NCI-H82 treated with DMSO at 0.1 percent for 48 hours (cell line): ENCODE data around the gene NOX5.
"Not testable (repeated sequence)": the region's sequence is repeated elsewhere in the genome, so short reads cannot be mapped to it uniquely, and the experiment has no call there.

Experiments used
- DNase-seq: peaks from one replicate; lab custom pipeline; 2025; ENCODE audit not compliant: unreplicated experiment; lab: John Stamatoyannopoulos, UW

Gene NOX5

DNA sequence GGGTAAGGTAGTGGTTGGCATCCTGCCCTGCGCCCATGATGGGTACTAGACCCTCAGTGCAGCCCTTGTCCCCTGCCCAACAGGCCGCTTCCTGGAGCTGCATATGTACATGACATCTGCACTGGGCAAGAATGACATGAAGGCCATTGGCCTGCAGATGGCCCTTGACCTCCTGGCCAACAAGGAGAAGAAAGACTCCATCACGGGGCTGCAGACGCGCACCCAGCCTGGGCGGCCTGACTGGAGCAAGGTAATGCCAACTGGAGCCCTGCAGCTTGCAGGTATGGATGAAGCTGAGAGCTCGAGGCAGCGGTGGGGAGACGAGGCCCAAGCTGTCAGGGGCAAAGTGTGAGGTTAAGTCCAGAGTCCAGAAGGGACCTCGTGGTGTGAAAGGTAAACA is 40.8 kb downstream of the NOX5 start:
- DNase-seq: no peak

DNA sequence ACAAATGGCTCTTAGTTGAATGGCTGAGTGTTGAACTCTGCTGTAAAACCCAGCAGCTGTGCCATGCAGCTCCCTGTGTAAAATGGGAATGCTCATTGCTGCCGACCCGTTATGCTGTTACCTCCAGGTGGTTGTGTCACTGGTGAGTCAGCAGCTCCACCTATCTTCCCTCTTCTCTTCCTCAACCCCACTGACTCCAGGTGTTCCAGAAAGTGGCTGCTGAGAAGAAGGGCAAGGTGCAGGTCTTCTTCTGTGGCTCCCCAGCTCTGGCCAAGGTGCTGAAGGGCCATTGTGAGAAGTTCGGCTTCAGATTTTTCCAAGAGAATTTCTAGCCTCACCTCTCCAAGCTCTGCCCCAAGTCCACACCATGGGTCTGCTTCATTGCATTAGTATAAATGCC is 41.9 kb downstream of the NOX5 start:
- no peak for DNase-seq

DNA sequence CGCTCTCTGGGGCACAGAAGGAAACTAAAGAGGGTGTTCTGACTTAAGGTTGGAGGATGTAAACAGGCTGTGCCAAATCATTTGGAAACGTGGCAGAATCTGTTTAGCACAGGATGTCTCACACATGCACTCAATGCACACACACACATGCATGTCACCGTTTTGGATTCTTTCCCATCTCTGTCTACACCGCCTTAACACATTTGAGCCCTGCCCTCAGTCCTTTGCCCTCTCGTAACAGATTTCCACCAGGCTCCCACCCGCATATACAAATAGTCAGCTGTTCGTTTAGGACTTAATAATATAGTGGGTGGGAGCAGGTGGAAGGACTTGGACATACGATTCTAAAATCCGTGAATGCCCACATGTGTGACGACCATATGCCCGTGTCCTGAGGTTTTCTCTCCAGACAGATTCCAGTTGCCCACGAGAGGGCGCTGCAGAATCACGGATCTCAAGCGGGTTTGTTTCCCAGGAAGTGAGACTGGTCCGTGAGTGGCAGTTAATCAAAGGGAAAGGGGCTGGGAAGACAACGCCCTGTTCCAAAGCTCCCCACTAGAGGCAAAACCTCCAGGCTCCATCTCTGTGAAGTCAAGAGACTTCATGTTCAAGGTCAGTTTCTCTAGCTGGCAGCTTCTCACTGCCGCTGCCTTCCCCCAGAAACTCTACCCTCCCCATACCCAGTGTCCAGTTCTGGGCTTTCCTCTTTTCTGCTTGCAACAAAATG is 44.5 kb downstream of the NOX5 start:
- DNase-seq: peak; percentile 78

DNA sequence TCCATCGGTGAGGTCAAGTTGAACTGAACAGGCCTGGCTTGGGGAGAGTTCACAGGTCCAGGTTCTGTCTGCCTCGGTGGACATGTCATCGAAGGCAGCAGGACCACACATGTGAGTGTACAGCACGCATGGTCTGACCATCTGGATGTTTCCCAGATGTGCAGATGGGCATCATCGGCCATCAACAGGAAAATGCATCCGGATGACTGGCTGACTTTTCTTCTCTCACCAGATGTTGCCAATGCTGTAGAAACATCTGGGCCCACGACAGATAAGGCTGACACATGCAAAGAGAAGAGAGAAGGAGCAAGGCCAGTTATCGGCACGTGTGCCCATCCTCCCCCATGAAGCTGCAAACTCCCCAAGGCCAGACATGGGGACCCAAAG is 45.1 kb downstream of the NOX5 start:
- no peak for DNase-seq

DNA sequence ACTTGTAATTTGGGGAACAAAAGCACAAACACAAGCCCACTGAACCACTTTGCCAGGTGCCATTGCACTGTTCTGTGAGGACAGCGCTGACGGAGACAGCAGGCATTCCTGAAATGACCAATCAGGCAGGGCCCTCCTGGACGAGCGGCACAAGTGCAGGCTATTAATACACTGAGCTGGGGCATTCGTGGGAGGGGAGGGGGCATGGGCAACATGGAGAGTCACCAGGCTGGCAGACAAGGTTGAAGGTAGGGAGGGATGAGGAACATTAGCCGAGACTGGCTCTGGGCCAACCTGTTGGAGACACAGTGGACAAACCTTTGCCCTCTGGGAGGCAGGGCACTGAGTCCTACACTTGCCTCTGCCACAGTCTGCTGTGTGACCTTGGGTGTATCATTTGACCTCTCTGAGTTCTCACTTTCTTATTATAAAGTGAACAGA is 45.6 kb downstream of the NOX5 start:
- no peak for DNase-seq

- no peak for DNase-seq
These were observed 46.2 kb downstream of the NOX5 start for GRCh38 chr15:69060744-69061143.

- DNase-seq: no peak
These were observed 46.9 kb downstream of the NOX5 start for GRCh38 chr15:69061414-69061842.

DNA sequence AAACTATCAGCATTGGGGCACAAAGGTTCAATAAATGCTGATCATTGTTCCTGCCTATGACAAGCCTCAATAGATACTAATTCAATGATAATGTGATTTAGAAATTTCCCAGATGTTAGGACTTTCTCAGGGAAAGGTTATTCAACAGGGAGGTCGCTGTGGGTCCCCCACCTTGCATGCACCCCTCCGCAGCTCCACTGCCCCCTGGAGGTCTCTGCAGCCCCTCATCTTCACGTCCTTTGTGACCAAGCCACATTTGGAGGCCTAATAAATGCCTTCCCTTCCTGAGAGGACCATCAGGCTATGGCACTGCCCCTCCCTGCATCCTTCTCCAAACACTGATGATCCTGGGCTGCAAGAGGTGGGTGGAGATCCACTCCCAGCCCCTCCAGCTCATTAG is 50.2 kb downstream of the NOX5 start:
- no peak for DNase-seq

DNA sequence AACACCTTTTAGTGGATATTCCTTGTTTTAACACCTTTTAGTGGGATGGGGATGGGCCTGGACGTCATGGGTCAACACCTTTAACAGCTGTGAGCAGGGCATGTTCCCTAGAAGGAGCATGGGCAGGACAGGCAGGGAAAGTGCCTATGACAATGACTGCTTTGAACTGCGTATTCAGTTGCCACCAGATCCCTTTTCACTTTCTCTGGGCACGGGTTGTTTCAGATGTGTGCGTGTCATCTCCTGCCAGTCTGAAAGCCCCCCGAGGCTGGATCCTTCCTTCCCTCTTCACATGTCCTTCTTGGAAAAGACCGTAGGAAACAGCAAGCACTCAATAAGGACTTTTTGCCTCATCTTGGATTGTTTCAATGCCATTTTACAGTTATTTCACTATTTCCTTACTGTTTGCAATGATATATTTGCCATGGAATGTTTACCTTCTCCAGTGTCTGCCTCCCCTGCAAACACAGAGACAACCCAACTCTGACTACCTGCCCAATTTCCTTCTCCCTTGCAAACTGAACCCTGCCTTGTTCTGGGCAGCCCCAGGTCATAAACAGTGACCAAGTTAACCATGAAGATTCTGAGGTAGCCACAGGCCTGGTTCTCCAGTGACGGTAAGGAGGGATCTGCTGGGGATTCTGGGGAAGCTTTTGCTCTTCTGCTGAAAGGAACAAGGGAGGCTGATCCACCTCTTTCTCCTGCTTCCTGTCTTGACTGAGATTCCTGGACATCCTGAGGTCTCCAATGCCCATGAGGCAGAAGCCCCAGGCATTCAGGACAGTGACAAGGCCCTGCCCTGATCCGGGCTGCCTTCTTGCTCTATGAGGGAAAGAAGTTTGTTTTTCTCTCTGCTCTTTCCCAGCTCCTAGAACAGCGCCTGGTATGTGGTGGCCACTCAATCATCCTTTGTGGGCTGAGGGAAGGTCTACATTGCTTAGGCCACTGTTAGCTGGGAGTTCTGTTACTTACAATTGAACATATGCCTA is 51.8 kb downstream of the NOX5 start:
- no peak for DNase-seq

GRCh38 chr15:69067296-69067695 is 52.8 kb downstream of the NOX5 start:
- DNase-seq: peak; percentile 21

DNA sequence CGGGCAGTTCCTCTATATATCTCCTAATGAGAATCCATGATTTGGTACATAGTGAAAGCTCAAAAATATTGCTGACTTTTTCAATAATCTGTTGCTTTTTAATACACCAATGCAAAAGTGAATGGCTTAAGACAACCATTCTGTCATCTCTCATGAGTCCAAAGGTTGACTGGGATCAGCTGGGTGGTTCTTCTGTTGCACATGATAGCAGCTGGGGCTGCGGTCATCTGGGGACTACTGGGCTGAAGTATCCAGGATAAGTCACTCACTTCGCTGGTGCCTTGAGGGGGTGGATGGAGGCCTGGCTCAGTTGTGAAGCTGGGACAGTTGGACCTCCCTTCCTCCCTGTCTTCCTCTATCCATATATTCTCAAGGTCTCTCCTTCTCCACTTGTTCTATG is 53.7 kb downstream of the NOX5 start:
- DNase-seq: no peak

DNA sequence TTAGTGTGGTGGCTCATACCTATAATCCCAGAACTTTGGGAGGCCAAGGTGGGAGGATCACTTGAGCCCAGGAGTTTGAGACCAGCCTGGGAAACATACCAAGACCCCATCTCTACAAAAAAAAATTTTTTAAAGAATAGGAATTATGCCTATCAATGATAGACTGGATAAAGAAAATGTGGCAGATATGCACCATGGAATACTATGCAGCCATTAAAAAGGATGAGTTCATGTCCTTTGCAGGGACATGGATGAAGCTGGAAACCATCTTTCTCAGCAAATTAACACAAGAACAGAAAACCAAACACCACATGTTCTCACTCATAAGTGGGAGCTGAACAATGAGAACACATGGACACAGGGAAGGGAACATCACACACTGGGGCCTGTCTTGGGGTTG is 54.8 kb downstream of the NOX5 start:
- not testable (repeated sequence) for DNase-seq

DNA sequence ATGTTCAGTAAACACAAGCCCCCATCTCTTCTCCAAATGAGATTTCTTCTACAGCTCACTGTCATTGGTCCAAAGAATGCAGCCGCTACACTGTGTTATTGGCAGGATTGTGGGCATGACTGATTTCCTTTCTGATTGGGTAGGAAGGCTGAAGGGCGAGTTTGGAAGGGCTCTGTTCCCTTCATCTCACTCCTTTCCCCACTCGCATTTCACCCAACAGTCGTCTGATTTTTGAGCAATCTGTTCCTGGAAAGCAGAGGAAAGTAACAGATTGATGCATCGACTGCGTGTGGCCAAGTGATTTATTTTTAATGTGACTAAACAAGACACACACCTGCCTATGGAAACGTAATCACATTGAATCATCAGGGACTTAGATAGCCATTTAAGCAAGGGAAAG is 55.5 kb downstream of the NOX5 start:
- DNase-seq: no peak

- DNase-seq: no peak
These were observed 55.9 kb downstream of the NOX5 start for GRCh38 chr15:69070396-69070795.

DNA sequence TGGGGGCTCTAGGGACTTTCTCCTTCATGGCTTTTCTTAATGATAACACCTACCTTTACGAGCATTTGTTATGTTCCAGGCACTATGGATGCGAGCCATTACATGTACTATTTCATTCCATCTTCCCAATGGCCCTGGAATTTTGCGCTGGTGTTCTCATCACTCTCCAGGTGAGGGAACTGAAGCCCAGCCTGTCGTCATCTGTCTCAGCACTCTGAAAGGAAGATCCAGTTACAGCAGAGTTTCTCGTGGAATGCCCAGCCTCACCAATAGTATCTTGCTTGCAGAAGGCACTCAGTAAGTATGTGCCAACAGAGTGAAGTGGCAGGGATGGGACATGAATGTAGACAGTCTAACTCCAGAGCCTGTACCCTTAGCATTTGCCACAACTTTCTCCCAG is 56.8 kb downstream of the NOX5 start:
- no peak for DNase-seq

- no peak for DNase-seq
These were observed 58.4 kb downstream of the NOX5 start for GRCh38 chr15:69072906-69073305.

- DNase-seq: peak; percentile 55
These were observed 59.7 kb downstream of the NOX5 start for GRCh38 chr15:69074001-69074842.

DNA sequence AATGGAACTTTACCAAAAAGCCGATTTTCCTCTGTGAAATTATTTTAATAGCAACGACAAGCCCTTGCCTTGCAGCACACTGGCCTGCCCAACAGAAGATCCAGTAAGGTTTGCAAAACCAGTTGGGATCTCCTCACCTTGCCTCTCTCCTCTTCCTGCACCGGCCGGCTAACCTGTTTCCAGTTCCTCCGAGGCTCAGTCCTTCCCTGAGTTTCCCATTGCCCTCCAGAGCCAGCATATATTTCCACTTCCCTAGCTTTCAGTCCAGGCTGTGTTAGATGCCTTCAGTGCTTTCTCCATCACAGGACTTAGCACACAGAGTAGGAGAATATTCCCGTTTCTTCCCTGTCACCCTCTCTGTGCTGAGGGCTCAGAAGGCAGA is 60.3 kb downstream of the NOX5 start:
- no peak for DNase-seq

DNA sequence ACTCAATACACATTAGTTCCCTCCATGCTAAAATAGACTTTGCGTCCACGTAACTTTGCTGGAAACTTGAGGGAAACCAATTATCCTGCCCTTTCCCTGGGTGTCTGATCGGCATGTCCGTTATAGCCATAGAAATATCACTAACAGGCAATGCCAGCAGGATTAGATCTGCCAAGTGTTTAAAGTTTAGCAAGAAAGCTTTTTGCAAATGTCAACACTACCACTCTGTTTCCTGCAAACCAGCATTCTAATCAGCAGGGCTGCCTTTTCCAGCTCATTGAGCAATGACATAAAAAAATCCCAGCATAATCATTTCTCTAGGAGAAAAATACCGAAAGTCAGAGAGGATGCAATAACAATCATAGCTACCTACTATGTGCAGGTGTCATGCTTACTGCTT is 60.9 kb downstream of the NOX5 start:
- no peak for DNase-seq

DNA sequence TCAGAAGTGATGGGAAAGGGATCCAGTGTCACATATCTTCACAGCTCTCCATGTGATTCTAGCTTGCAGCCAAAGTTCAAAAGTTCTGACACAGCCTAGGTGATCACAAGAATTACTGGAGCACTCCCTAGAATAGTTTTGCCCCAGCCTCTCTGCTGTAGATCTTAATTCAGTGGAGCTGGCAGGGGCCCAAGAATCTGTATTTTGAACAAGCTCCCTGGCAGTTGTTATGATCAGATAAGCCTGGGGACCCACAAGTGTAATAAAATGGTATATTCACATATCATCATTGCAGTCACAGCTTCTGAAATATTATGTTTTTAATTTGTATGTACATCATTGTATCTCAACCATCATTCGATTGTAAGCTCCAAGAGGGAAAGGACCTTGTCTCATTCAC is 62.3 kb downstream of the NOX5 start:
- no peak for DNase-seq

DNA sequence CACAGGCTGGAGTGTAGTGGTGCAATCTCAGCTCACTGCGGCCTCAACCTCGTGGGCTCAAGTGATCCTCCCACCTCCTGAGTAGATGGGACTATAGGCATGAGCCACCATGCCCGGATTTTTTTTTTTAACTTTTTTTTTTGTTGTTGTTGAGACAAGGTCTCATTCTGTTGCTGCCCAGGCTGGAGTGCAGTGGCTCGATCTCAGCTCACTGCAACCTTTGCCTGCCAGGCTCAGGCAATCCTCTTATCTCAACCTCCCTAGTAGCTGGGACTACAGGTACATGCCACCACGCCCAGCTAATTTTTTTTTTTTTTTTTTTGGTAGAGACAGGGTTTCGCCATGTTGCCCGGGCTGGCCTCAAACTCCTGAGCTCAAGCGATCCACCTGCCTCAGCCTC is 64.1 kb downstream of the NOX5 start:
- no peak for DNase-seq
